ENCODE data around the gene TRIM38.
"Not testable (repeated sequence)": the region's sequence is repeated elsewhere in the genome, so short reads cannot be mapped to it uniquely, and the experiment has no call there.

TRIM38 gene

GRCh38 chr6:25942561-25943147 lies 19.9 kb upstream of the TRIM38 start:
- no peak overlapping the region for H3K4me3 ChIP-seq (ENCODE audit: control insufficient read depth, low read depth, low read length)
- TF ChIP-seq CTCF (conservative IDR thresholded peaks at IDR 0.05; ENCODE audit: control insufficient read depth, insufficient read depth, low read depth, low read length), result peak; percentile 73
- peak; percentile 75 for DNase-seq (ENCODE audit: low read depth)

- TF ChIP-seq CTCF (conservative IDR thresholded peaks at IDR 0.05; ENCODE audit: control insufficient read depth, insufficient read depth, low read depth, low read length), result no peak
- no peak overlapping the region for H3K4me3 ChIP-seq (ENCODE audit: control insufficient read depth, low read depth, low read length)
- DNase-seq (ENCODE audit: low read depth), result no peak
Observed at GRCh38 chr6:25943887-25944286, 18.7 kb upstream of the TRIM38 start.

GRCh38 chr6:25944688-25945574 lies 17.7 kb upstream of the TRIM38 start:
- DNase-seq (ENCODE audit: low read depth), result no peak
- TF ChIP-seq CTCF (conservative IDR thresholded peaks at IDR 0.05; ENCODE audit: control insufficient read depth, insufficient read depth, low read depth, low read length), result no peak
- no peak overlapping the region for H3K4me3 ChIP-seq (ENCODE audit: control insufficient read depth, low read depth, low read length)

- H3K4me3 ChIP-seq (ENCODE audit: control insufficient read depth, low read depth, low read length); DNase-seq (ENCODE audit: low read depth): not testable (repeated sequence)
Observed at GRCh38 chr6:25945738-25946137, 16.9 kb upstream of the TRIM38 start.

- no peak for DNase-seq (ENCODE audit: low read depth)
Observed at GRCh38 chr6:25946631-25947030, 16.0 kb upstream of the TRIM38 start.

GRCh38 chr6:25947492-25947891 lies 15.1 kb upstream of the TRIM38 start:
- not testable (repeated sequence) for DNase-seq (ENCODE audit: low read depth)

More at GRCh38 chr6:25946631-25947030, 16.0 kb upstream of the TRIM38 start:
- H3K4me3 ChIP-seq (ENCODE audit: control insufficient read depth, low read depth, low read length), result no peak overlapping the region
- no peak for TF ChIP-seq CTCF (conservative IDR thresholded peaks at IDR 0.05; ENCODE audit: control insufficient read depth, insufficient read depth, low read depth, low read length)

GRCh38 chr6:25949695-25950094 lies 12.9 kb upstream of the TRIM38 start:
- no peak for TF ChIP-seq CTCF (conservative IDR thresholded peaks at IDR 0.05; ENCODE audit: control insufficient read depth, insufficient read depth, low read depth, low read length)
- DNase-seq (ENCODE audit: low read depth), result no peak
- H3K4me3 ChIP-seq (ENCODE audit: control insufficient read depth, low read depth, low read length), result no peak overlapping the region

More at GRCh38 chr6:25947492-25947891, 15.1 kb upstream of the TRIM38 start:
- H3K4me3 ChIP-seq (ENCODE audit: control insufficient read depth, low read depth, low read length), result not testable (repeated sequence)
